ENCODE measurements around the gene OR14A16.

The OR14A16 gene
- total RNA-seq = 0 reads per million in 2 donors

- no peak for DNase-seq
Observed at GRCh38 chr1:247824023-247824422, at the start of gene OR14A16. TSS of gene OR14A16 (minus strand) at chr1:247824119. CDS start at chr1:247815729, 8,390 bp downstream.

- DNase-seq = no peak
Observed at GRCh38 chr1:247865416-247865815, 41.5 kb upstream of the OR14A16 start.

GRCh38 chr1:247864644-247865043, 40.7 kb upstream of the OR14A16 start:
- no peak for DNase-seq

GRCh38 chr1:247862756-247863155, 38.8 kb upstream of the OR14A16 start:
- DNase-seq = no peak

GRCh38 chr1:247857985-247858619, 34.2 kb upstream of the OR14A16 start:
- DNase-seq = no peak

- no peak for DNase-seq
Observed at GRCh38 chr1:247857069-247857984, 33.4 kb upstream of the OR14A16 start, which contains the start of gene TRIM58. TSS of gene TRIM58 (plus strand) at chr1:247857187. CDS start at chr1:247857247, 60 bp downstream.

GRCh38 chr1:247855911-247856310, 32.0 kb upstream of the OR14A16 start:
- DNase-seq = no peak

GRCh38 chr1:247854899-247855545, 31.1 kb upstream of the OR14A16 start:
- no peak for DNase-seq

- no peak for DNase-seq
Observed at GRCh38 chr1:247849616-247850015, 25.7 kb upstream of the OR14A16 start.

GRCh38 chr1:247848346-247848745, 24.4 kb upstream of the OR14A16 start:
- no peak for DNase-seq

GRCh38 chr1:247845693-247846017, 21.7 kb upstream of the OR14A16 start:
- DNase-seq = no peak

GRCh38 chr1:247845011-247845692, 21.2 kb upstream of the OR14A16 start:
- no peak for DNase-seq

- no peak for DNase-seq
Observed at GRCh38 chr1:247843411-247843810, 19.5 kb upstream of the OR14A16 start.

GRCh38 chr1:247841796-247842195, 17.9 kb upstream of the OR14A16 start, which contains the start of gene OR11L1:
TSS of gene OR11L1 (minus strand) at chr1:247841896. CDS start at chr1:247841896, 0 bp downstream.
- no peak for DNase-seq

GRCh38 chr1:247840818-247841217, 16.9 kb upstream of the OR14A16 start:
- no peak for DNase-seq

GRCh38 chr1:247833601-247834000, 9.7 kb upstream of the OR14A16 start:
- no peak for DNase-seq

GRCh38 chr1:247829656-247830055, 5.7 kb upstream of the OR14A16 start:
- no peak for DNase-seq

- no peak for DNase-seq
Observed at GRCh38 chr1:247825362-247825761, 1.4 kb upstream of the OR14A16 start.

- no peak for DNase-seq
Observed at GRCh38 chr1:247822060-247822459, 1.9 kb downstream of the OR14A16 start.

- no peak for DNase-seq
Observed at GRCh38 chr1:247812637-247813036, 11.3 kb downstream of the OR14A16 start.

GRCh38 chr1:247797518-247797917, 26.4 kb downstream of the OR14A16 start:
- no peak for DNase-seq

GRCh38 chr1:247769603-247770002, 54.3 kb downstream of the OR14A16 start:
- DNase-seq = no peak

Measured in activated gamma-delta T cell (primary cell).